Mesenchymal stem cell (in vitro differentiated cells and primary cell): Measurements from ENCODE around the gene ZNF691.

ENCODE experiments used
- DNase-seq: peaks from one replicate; pipeline ENCODE4 v3.0.0-alpha.2; 2013
- H2AFZ ChIP-seq: one replicate; pipeline ENCODE4 v1.6.1; 2013; ENCODE audit warnings: low read depth, mild to moderate bottlenecking, control low read depth, inconsistent platforms, low read length, moderate library complexity
- H2AK5ac ChIP-seq: 2 replicates; pipeline ENCODE4 v1.6.1; 2013; ENCODE audit warnings: low read length, moderate library complexity, mild to moderate bottlenecking, inconsistent platforms; ENCODE audit not compliant: severe bottlenecking
- H2BK120ac ChIP-seq: one replicate; pipeline ENCODE4 v1.6.1; 2013; ENCODE audit warnings: low read depth, mild to moderate bottlenecking, inconsistent platforms, low read length, moderate library complexity
- H2BK12ac ChIP-seq, 2 experiments: one replicate each; pipeline ENCODE4 v1.6.1; 2013; ENCODE audit warnings: inconsistent platforms in 2 of 2, low read length in 2 of 2, mild to moderate bottlenecking in 2 of 2, moderate library complexity in 2 of 2, control low read depth in 1 of 2
- H2BK15ac ChIP-seq: one replicate; pipeline ENCODE4 v1.6.1; 2013; ENCODE audit warnings: mild to moderate bottlenecking, low read depth, inconsistent platforms; ENCODE audit not compliant: poor library complexity, severe bottlenecking
- H2BK5ac ChIP-seq: 2 replicates; pipeline ENCODE4 v1.6.1; 2013; ENCODE audit warnings: low read depth, mild to moderate bottlenecking, low read length, control low read depth, inconsistent platforms; ENCODE audit not compliant: poor library complexity, severe bottlenecking
- H3K14ac ChIP-seq, 2 experiments: one replicate each; pipeline ENCODE4 v1.6.1; 2013; ENCODE audit warnings: inconsistent platforms in 2 of 2, low read length in 2 of 2, control low read depth in 1 of 2, mild to moderate bottlenecking in 1 of 2, moderate library complexity in 1 of 2
- H3K18ac ChIP-seq, 2 experiments: one replicate each; pipeline ENCODE4 v1.6.1; 2013; ENCODE audit warnings: inconsistent platforms in 2 of 2, low read length in 2 of 2, control low read depth in 1 of 2, low read depth in 1 of 2, mild to moderate bottlenecking in 1 of 2
- H3K23ac ChIP-seq, 2 experiments: one replicate each; pipeline ENCODE4 v1.6.1; 2013; ENCODE audit warnings: inconsistent platforms in 2 of 2, low read length in 2 of 2, mild to moderate bottlenecking in 2 of 2, moderate library complexity in 2 of 2, control low read depth in 1 of 2
- H3K27ac ChIP-seq: 2 replicates; pipeline ENCODE4 v1.5.1; 2013; ENCODE audit warnings: mild to moderate bottlenecking, moderate library complexity, low read length, control low read depth, inconsistent platforms; ENCODE audit not compliant: poor library complexity, severe bottlenecking
- H3K27me3 ChIP-seq, 2 experiments: 2 replicates each; pipeline versions ENCODE4 v1.6.1 to v1.7.0; 2013; ENCODE audit warnings: low read length in 2 of 2, mild to moderate bottlenecking in 2 of 2, moderate library complexity in 2 of 2, control low read depth in 1 of 2, inconsistent platforms in 1 of 2; ENCODE audit not compliant: control insufficient read depth in 1 of 2, insufficient read depth in 1 of 2
- H3K36me3 ChIP-seq, 2 experiments: 2 replicates each; pipeline versions ENCODE4 v1.6.1 to v1.7.0; 2013; ENCODE audit warnings: low read length in 2 of 2, control low read depth in 1 of 2, inconsistent platforms in 1 of 2, low read depth in 1 of 2, mild to moderate bottlenecking in 1 of 2; ENCODE audit not compliant: insufficient read depth in 2 of 2, control insufficient read depth in 1 of 2
- H3K4ac ChIP-seq, 2 experiments: one replicate each; pipeline ENCODE4 v1.6.1; 2013; ENCODE audit warnings: inconsistent platforms in 2 of 2, low read length in 2 of 2, mild to moderate bottlenecking in 2 of 2, moderate library complexity in 2 of 2, control low read depth in 1 of 2, low read depth in 1 of 2
- H3K4me1 ChIP-seq: 2 replicates; pipeline ENCODE4 v1.6.1; 2013; ENCODE audit warnings: low read depth, low read length, control low read depth; ENCODE audit not compliant: control insufficient read depth, insufficient read depth
- H3K4me2 ChIP-seq: 2 replicates; pipeline ENCODE4 v1.6.1; 2013; ENCODE audit warnings: low read length, mild to moderate bottlenecking, inconsistent platforms; ENCODE audit not compliant: poor library complexity, severe bottlenecking
- H3K4me3 ChIP-seq, 2 experiments: 2 replicates each; pipeline versions ENCODE4 v1.5.1 to v1.7.0; 2013; ENCODE audit warnings: low read length in 2 of 2, mild to moderate bottlenecking in 2 of 2, control low read depth in 1 of 2, low read depth in 1 of 2; ENCODE audit not compliant: insufficient read depth in 1 of 2
- H3K79me1 ChIP-seq: replicated peaks from 2 replicates; pipeline ENCODE4 v1.6.1; 2013; ENCODE audit warnings: mild to moderate bottlenecking, control low read depth, low read length, inconsistent platforms; ENCODE audit not compliant: poor library complexity, severe bottlenecking
- H3K9ac ChIP-seq: 2 replicates; pipeline ENCODE4 v1.7.0; 2013; ENCODE audit warnings: mild to moderate bottlenecking, low read length, moderate library complexity
- H3K9me3 ChIP-seq: 2 replicates; pipeline ENCODE4 v1.7.0; 2013; ENCODE audit warnings: mild to moderate bottlenecking, low read length; ENCODE audit not compliant: control insufficient read depth
- H4K8ac ChIP-seq: one replicate; pipeline ENCODE4 v1.6.1; 2013; ENCODE audit warnings: inconsistent platforms, mild to moderate bottlenecking, low read length, moderate library complexity
- H4K91ac ChIP-seq: one replicate; pipeline ENCODE4 v1.6.1; 2013; ENCODE audit warnings: mild to moderate bottlenecking, low read length, inconsistent platforms
- WGBS: methylation state at CpG from one replicate; pipeline ENCODE4 v1.1.7; 2013; ENCODE audit warnings: mixed read lengths; 5-methylcytosine and 5-hydroxymethylcytosine counted together

Gene ZNF691

DNA sequence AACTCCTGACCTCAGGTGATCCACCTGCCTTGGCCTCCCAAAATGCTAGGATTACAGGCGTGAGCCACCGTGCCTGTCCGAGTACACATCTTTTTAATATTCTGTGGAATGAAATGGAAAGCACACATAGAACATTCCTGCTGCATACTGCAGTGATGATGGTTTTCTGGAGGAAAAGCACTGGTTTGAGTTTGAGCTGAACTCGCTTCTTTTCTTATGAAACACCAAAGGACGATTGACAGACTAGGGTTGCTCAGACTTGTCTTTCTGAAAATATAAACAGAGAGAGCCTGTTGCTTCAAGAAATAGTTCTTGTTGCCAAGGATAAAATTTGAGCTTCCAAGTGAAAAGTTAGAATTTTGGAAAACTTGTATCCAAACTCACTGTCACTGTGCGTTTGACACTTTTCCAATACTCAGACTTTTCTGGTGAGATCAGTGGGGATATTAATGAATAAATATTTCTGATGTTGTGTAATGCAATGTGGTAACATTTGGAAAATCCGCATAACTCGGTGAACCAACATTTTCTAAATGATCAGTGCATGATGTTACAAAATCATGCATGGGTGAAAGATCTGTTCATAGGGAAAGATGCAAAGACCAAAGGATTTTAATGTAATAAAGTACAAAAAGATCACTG lies 44.5 kb upstream of the ZNF691 start:
- Histone ChIP-seq H3K9me3 (no peaks in the 10 kb centered on the region), H3K27me3 (no peaks in the 10 kb centered on the region), H4K91ac (no peak overlapping the region), H3K36me3 (peaks cover 5 to 17% of the 10 kb centered on the region in 2 experiments), H3K79me1 (no peaks in the 10 kb centered on the region), H2BK120ac (no peak overlapping the region), H4K8ac (no peak overlapping the region), H2BK5ac (no peak overlapping the region), H2AFZ (no peak overlapping the region), H3K18ac (no peak overlapping the region), H3K14ac (no peak overlapping the region), H3K27ac (no peak overlapping the region), H2BK15ac (no peak overlapping the region), H3K4ac (no peak overlapping the region), H2AK5ac (no peak overlapping the region), H3K9ac (peak overlapping the region; percentile 80), H2BK12ac (no peak overlapping the region), H3K4me2 (no peak overlapping the region), H3K23ac (no peak overlapping the region), H3K4me3 (peak overlapping the region in 1 of 2 experiments; percentile 58), H3K4me1 (no peaks in the 10 kb centered on the region)
- 95% methylated on average over 8 of the region's 8 CpGs for WGBS
- no peak for DNase-seq

DNA sequence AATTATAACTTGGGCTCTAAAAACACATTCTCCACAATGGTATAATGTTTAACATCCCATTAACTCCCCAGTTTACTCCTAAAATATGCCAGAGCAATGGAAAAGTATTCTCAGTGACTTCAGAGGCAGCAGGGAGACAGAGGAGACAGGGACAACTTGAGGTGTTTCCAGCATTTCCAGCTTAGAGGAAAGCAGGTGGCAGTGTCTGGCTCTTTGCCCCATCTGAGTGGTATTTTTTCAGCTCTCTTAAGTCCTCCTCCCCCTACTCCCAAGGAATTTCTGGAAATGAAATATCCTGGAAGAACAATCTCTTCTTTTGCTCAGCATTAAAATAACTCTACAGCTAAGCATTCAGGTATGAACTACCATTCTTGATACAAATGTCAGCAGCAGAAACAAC lies 40.2 kb upstream of the ZNF691 start:
- no peak overlapping the region for H2BK15ac ChIP-seq
- no peak overlapping the region for H2BK12ac ChIP-seq
- H3K4me2 ChIP-seq: no peak overlapping the region
- H3K4ac ChIP-seq: no peak overlapping the region
- no peak overlapping the region for H3K23ac ChIP-seq
- H3K79me1 ChIP-seq: peaks cover 2% of the 10 kb centered on the region
- no peak overlapping the region for H3K27ac ChIP-seq
- no peak overlapping the region for H3K9ac ChIP-seq
- H2BK120ac ChIP-seq: no peak overlapping the region
- no peak overlapping the region for H2AFZ ChIP-seq
- H3K14ac ChIP-seq: no peak overlapping the region
- H4K8ac ChIP-seq: no peak overlapping the region
- H3K4me3 ChIP-seq: no peak overlapping the region
- H2BK5ac ChIP-seq: no peak overlapping the region
- DNase-seq: no peak
- H3K9me3 ChIP-seq: no peaks in the 10 kb centered on the region
- H3K4me1 ChIP-seq: no peaks in the 10 kb centered on the region
- peaks cover 5 to 31% of the 10 kb centered on the region in 2 experiments for H3K36me3 ChIP-seq
- H3K18ac ChIP-seq: no peak overlapping the region
- H4K91ac ChIP-seq: no peak overlapping the region
- no peak overlapping the region for H2AK5ac ChIP-seq
- H3K27me3 ChIP-seq: no peaks in the 10 kb centered on the region

DNA sequence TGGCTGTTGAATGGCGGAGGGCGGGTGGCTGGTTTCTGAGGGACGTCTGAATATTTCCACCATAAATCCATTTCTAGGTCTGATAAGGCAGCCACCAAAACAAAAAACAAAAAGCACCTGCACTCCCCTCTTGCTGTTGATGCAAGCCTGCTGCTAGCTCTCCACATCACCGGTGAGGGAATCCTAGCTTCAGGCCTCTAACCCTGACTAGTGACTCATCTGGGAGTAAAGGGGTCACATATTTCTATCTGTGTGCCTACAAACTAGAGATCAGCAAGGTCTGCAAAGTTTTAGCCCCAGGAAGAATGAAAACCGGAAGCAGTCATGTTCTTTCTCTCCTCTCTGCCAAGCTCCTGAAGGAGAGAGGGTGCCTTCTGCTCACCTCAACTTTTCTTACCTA lies 39.8 kb upstream of the ZNF691 start:
- Histone ChIP-seq H3K79me1 (peaks cover 2% of the 10 kb centered on the region), H2AK5ac (no peak overlapping the region), H2BK15ac (no peak overlapping the region), H2BK5ac (no peak overlapping the region), H4K8ac (no peak overlapping the region), H3K14ac (no peak overlapping the region), H3K36me3 (peaks cover 7 to 36% of the 10 kb centered on the region in 2 experiments), H3K4me2 (no peak overlapping the region), H3K9ac (no peak overlapping the region), H2AFZ (no peak overlapping the region), H3K9me3 (no peaks in the 10 kb centered on the region), H4K91ac (no peak overlapping the region), H3K4ac (no peak overlapping the region), H3K23ac (no peak overlapping the region), H3K18ac (no peak overlapping the region), H3K27ac (no peak overlapping the region), H2BK120ac (no peak overlapping the region), H3K4me3 (no peak overlapping the region), H3K27me3 (no peaks in the 10 kb centered on the region), H2BK12ac (no peak overlapping the region), H3K4me1 (no peaks in the 10 kb centered on the region)
- 91% methylated on average over 5 of the region's 5 CpGs for WGBS
- DNase-seq: no peak

DNA sequence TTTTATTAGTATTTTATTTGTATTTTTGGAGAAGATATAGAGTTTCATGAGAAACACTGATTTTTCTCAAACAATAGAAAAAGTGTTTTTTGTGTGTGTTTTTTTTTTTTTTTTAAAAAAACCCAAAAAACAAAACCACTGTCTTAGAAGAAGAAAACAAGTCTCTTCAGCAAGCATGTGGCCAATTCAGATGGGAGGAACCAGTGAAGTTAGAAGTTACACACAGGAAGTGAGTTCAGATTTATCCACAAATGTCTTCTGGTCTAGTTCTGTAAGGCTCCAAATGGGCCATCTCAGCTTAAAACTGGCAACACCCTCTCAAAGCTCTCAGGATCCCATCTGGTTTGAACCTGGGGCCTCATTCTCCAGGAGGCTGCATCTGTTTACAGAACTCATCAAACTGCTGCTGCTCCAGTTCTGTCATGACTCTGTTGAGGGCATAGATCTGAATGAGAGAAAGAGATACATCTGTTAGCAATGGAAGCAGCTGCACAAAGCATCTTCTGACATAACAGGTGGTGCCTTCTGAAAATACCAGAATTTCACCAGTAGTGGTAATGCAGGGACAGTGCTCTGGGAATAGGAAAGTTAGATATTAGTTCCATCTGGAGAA lies 39.3 kb upstream of the ZNF691 start:
- Histone ChIP-seq H3K4me3 (no peak overlapping the region), H3K4ac (no peak overlapping the region), H2BK5ac (peak overlapping the region; percentile 62), H3K4me1 (no peaks in the 10 kb centered on the region), H3K36me3 (peaks cover 7 to 36% of the 10 kb centered on the region in 2 experiments), H3K18ac (no peak overlapping the region), H3K9ac (no peak overlapping the region), H2AFZ (no peak overlapping the region), H3K23ac (no peak overlapping the region), H3K79me1 (peaks cover 2% of the 10 kb centered on the region), H3K27ac (no peak overlapping the region), H3K27me3 (no peaks in the 10 kb centered on the region), H3K14ac (no peak overlapping the region), H2BK120ac (no peak overlapping the region), H2BK12ac (no peak overlapping the region), H4K91ac (no peak overlapping the region), H4K8ac (no peak overlapping the region), H3K4me2 (no peak overlapping the region), H3K9me3 (no peaks in the 10 kb centered on the region), H2BK15ac (no peak overlapping the region), H2AK5ac (no peak overlapping the region)
- no peak for DNase-seq
